Thyroid gland (tissue), 4 donors: ENCODE results near the gene NUDCD3. TPM values are rescaled to one million over a fixed set of nuclear protein-coding genes. Genes with fewer than 3 reads are reported as not detected.

Experiments
- DNase-seq, 2 donors: peaks; one replicate each; pipeline ENCODE4 v3.0.0-alpha.2; 2019
- H3K27ac ChIP-seq, 3 donors: fragments of 200-600 bp; sonication (generic); 1 replicate in 2 of 3; 2 replicates in 1 of 3; pipeline ENCODE4 v1.5.1; 2016 to 2019; ENCODE audit warnings: mild to moderate bottlenecking in 1 of 3, moderate library complexity in 1 of 3
- H3K27me3 ChIP-seq: fragments of 200-600 bp; sonication (generic); one replicate; pipeline ENCODE4 v1.5.1; 2019
- H3K36me3 ChIP-seq, 2 donors: fragments of 200-600 bp; sonication (generic); one replicate each; pipeline ENCODE4 v1.5.1; 2016 to 2019
- H3K4me1 ChIP-seq, 2 donors: fragments of 200-600 bp; sonication (generic); one replicate each; pipeline ENCODE4 v1.5.1; 2017 to 2019
- H3K4me3 ChIP-seq, 3 donors: fragments of 200-600 bp; sonication (generic); replicated peaks in 1 of 3; 1 replicate in 2 of 3; 2 replicates in 1 of 3; pipeline ENCODE4 v1.5.1; 2016; ENCODE audit warnings: mild to moderate bottlenecking in 1 of 3
- H3K9me3 ChIP-seq: fragments of 200-600 bp; sonication (generic); one replicate; pipeline ENCODE4 v1.5.1; 2017
- CTCF ChIP-seq, 6 experiments: fragments of 200-600 bp in 3 of 6; fragments of 450-650 bp in 3 of 6; sonication (generic) in 3 of 6; IDR thresholded peaks; one replicate each; pipeline ENCODE4 v1.5.1; 2016 to 2019; ENCODE audit warnings: antibody characterized with exemption in 6 of 6, mild to moderate bottlenecking in 2 of 6, inconsistent platforms in 1 of 6, moderate library complexity in 1 of 6
- POLR2A ChIP-seq, 2 donors: fragments of 450-650 bp; IDR thresholded peaks; one replicate each; pipeline ENCODE4 v1.6.1; 2017; ENCODE audit warnings: antibody characterized with exemption in 2 of 2, mild to moderate bottlenecking in 2 of 2, moderate library complexity in 1 of 2
- WGBS, 2 donors: methylation state at CpG; one replicate each; pipeline ENCODE4 v1.1.5; 2017; 5-methylcytosine and 5-hydroxymethylcytosine counted together
- intact Hi-C: fragments of 100-400 bp; cut with DNase I; formaldehyde crosslinking; loops from one replicate; pipeline ENCODE4 v1.15.1; 2023
- total RNA-seq, 4 donors: library from RNA; depleted of rRNA; stranded (reverse); fragments of >200 nt; gene quantifications; one replicate each; pipeline ENCODE4 v1.2.3, GENCODE V29; 2016

NUDCD3 gene
- total RNA-seq, 4 donors from 2014 or later = 41.4 to 76.9 (median 52.0) TPM

GRCh38 chr7:44533301-44534055 lies 43.0 kb upstream of the NUDCD3 start:
- no peak overlapping the region for H3K27ac ChIP-seq
- no peaks in the 10 kb centered on the region for H3K4me1 ChIP-seq
- no peaks in the 10 kb centered on the region for H3K9me3 ChIP-seq
- no peak for DNase-seq
- H3K4me3 ChIP-seq = no peak overlapping the region
- H3K36me3 ChIP-seq = no peaks in the 10 kb centered on the region
- intact Hi-C loops = no loop called here
- WGBS, 2 donors = 64 to 82% methylated on average over 2 of the region's 8 CpGs
- no peak for TF ChIP-seq CTCF (IDR thresholded peaks at IDR 0.05)
- TF ChIP-seq POLR2A (IDR thresholded peaks at IDR 0.05) = no peak
- H3K27me3 ChIP-seq = no peaks in the 10 kb centered on the region

GRCh38 chr7:44531421-44532380 lies 41.2 kb upstream of the NUDCD3 start:
- Histone ChIP-seq H3K27me3 (no peaks in the 10 kb centered on the region), H3K4me1 (no peaks in the 10 kb centered on the region), H3K4me3 (no peak overlapping the region), H3K36me3 (no peaks in the 10 kb centered on the region), H3K27ac (no peak overlapping the region), H3K9me3 (no peaks in the 10 kb centered on the region)
- no peak for DNase-seq
- intact Hi-C loops = no loop called here
- TF ChIP-seq CTCF (IDR thresholded peaks at IDR 0.05) (no peak), POLR2A (IDR thresholded peaks at IDR 0.05) (no peak)
- WGBS, 2 donors = 80 to 82% methylated on average over 5 to 16 of the region's 17 CpGs

GRCh38 chr7:44530990-44531389 lies 40.5 kb upstream of the NUDCD3 start:
- Histone ChIP-seq H3K4me3 (no peak overlapping the region), H3K27me3 (no peaks in the 10 kb centered on the region), H3K36me3 (no peaks in the 10 kb centered on the region), H3K9me3 (no peaks in the 10 kb centered on the region), H3K27ac (no peak overlapping the region), H3K4me1 (no peaks in the 10 kb centered on the region)
- WGBS, 2 donors = 56 to 76% methylated on average over 10 of the region's 10 CpGs
- no peak for DNase-seq
- no peak for TF ChIP-seq CTCF (IDR thresholded peaks at IDR 0.05)
- no peak for TF ChIP-seq POLR2A (IDR thresholded peaks at IDR 0.05)
- intact Hi-C loops = no loop called here

GRCh38 chr7:44524811-44525388 lies 34.4 kb upstream of the NUDCD3 start:
- TF ChIP-seq POLR2A (IDR thresholded peaks at IDR 0.05) = no peak
- TF ChIP-seq CTCF (IDR thresholded peaks at IDR 0.05) = no peak
- H3K4me1 ChIP-seq = no peaks in the 10 kb centered on the region
- intact Hi-C loops = no loop called here
- no peaks in the 10 kb centered on the region for H3K9me3 ChIP-seq
- no peak overlapping the region for H3K27ac ChIP-seq
- H3K36me3 ChIP-seq = no peaks in the 10 kb centered on the region
- H3K27me3 ChIP-seq = no peaks in the 10 kb centered on the region
- no peak for DNase-seq
- H3K4me3 ChIP-seq = no peak overlapping the region
- 79 to 82% methylated on average over 3 of the region's 3 CpGs for WGBS, 2 donors
